ENCODE results near the gene PARD3. TPM values are rescaled to one million over a fixed set of nuclear protein-coding genes. Genes with fewer than 3 reads are reported as not detected.

The PARD3 gene
- total and polyA plus RNA-seq, 10 of the 15 experiments (the other 5 are each of a cell fraction or from before 2014, with no cell fraction given): 2.6 to 43.1 (median 13.9) TPM

GRCh38 chr10:34771106-34771505, 44.0 kb downstream of the PARD3 start (continued):
- TF ChIP-seq YBX1 (IDR thresholded peaks at IDR 0.05) (no peak), GATAD2B (conservative IDR thresholded peaks at IDR 0.05; ENCODE audit: low read depth) (no peak), POU2F2 (IDR thresholded peaks at IDR 0.05; ENCODE audit: borderline replicate concordance, low read depth, low read length) (no peak), PBX3 (IDR thresholded peaks at IDR 0.05; ENCODE audit: insufficient replicate concordance, low read depth, low read length) (no peak), MEF2B (IDR thresholded peaks at IDR 0.05; ENCODE audit: partially characterized antibody, poor library complexity, severe bottlenecking) (no peak), FOS (IDR thresholded peaks at IDR 0.05; ENCODE audit: borderline replicate concordance, extremely low read depth, insufficient read length) (no peak)

- RAD21 ChIA-PET (ENCODE audit: unreplicated experiment): interaction anchor here (1.1 to 1.5 kb wide), 3 partner anchors 9 to 36 kb away, joined by 3 to 6 read pairs (median 4); no protein-coding TSS in a partner anchor
- no peak overlapping the region for H3K4me3 ChIP-seq
- POLR2A ChIA-PET: no interaction called here
- H3K4me2 ChIP-seq (ENCODE audit: control insufficient read depth, insufficient read depth): no peak overlapping the region
- no peak for FAIRE-seq
- intact Hi-C loops (cut with micrococcal nuclease; ENCODE audit: unreplicated experiment): no loop called here
- CTCF ChIA-PET: interaction anchor here (0.6 to 0.8 kb wide), 2 partner anchors 36 to 81 kb away, joined by 3 read pairs; no protein-coding TSS in a partner anchor
- no peaks in the 10 kb centered on the region for H3K9me3 ChIP-seq (replicated peaks; ENCODE audit: control insufficient read depth, insufficient read depth, low read length)
- no peaks in the 10 kb centered on the region for H4K20me1 ChIP-seq (ENCODE audit: control insufficient read depth, insufficient read depth)
- H3K79me2 ChIP-seq (ENCODE audit: control insufficient read depth, insufficient read depth, low read length): no peaks in the 10 kb centered on the region
- no TSS peak for BruUV-seq (replicated peaks)
- no peaks in the 10 kb centered on the region for H3K36me3 ChIP-seq (ENCODE audit: control insufficient read depth in 2 of 2, insufficient read depth in 2 of 2, low read length in 1 of 2)
- no peak overlapping the region for H3K9ac ChIP-seq (ENCODE audit: control insufficient read depth, insufficient read depth, low read length)
- in situ Hi-C loops (cut with MboI): no loop called here
- no peaks in the 10 kb centered on the region for H3K4me1 ChIP-seq (ENCODE audit: control insufficient read depth, insufficient read depth, low read length)
- no peaks in the 10 kb centered on the region for H3K27me3 ChIP-seq (replicated peaks in 1 of 2; ENCODE audit: control insufficient read depth in 2 of 2, insufficient read depth in 2 of 2, low read length in 1 of 2)
- no peak for DNase-seq (ENCODE audit: low read depth, low spot score)
- WGBS (ENCODE audit: insufficient coverage, insufficient replicate concordance, low lambda C conversion rate, missing lambda C conversion rate): 69% methylated on average over 2 of the region's 2 CpGs
- ATAC-seq: no peak
- H3K27ac ChIP-seq (ENCODE audit: control insufficient read depth, insufficient read depth): no peak overlapping the region
- SMC1A ChIA-PET (ENCODE audit: uncharacterized antibody, unreplicated experiment): interaction anchor here (1.4 kb wide), 1 partner anchor 11 kb away, joined by 4 read pairs; no protein-coding TSS in a partner anchor
- no peak overlapping the region for H2AFZ ChIP-seq (ENCODE audit: control insufficient read depth, low read depth, low read length)
- TF ChIP-seq BACH1 (IDR thresholded peaks at IDR 0.05; ENCODE audit: borderline replicate concordance): no peak
- no peak for TF ChIP-seq STAT1 (conservative IDR thresholded peaks at IDR 0.05)
- no peak for TF ChIP-seq WRNIP1 (IDR thresholded peaks at IDR 0.05; ENCODE audit: borderline replicate concordance, low read depth, low read length)
- no peak for TF ChIP-seq ATF2 (IDR thresholded peaks at IDR 0.05; ENCODE audit: low read length)
- TF ChIP-seq BRCA1 (IDR thresholded peaks at IDR 0.05; ENCODE audit: low read depth, low read length): no peak
- TF ChIP-seq CUX1 (IDR thresholded peaks at IDR 0.05; ENCODE audit: insufficient replicate concordance, low read depth, low read length): no peak
- no peak for TF ChIP-seq ATF7 (IDR thresholded peaks at IDR 0.05; ENCODE audit: low read depth)
- TF ChIP-seq CHD2 (IDR thresholded peaks at IDR 0.05; ENCODE audit: borderline replicate concordance, low read depth, low read length): no peak
- no peak for TF ChIP-seq TCF7 (IDR thresholded peaks at IDR 0.05; ENCODE audit: borderline replicate concordance)
- no peak for TF ChIP-seq IRF4 (IDR thresholded peaks at IDR 0.05; ENCODE audit: low read depth, low read length)
- TF ChIP-seq RAD51 (IDR thresholded peaks at IDR 0.05): no peak
Measured at GRCh38 chr10:34769899-34770298, 45.2 kb downstream of the PARD3 start.

Data from GM12878 (cell line).